AG09319 (cell line): ENCODE data around the gene ZNF341.

Experiments
- DNase-seq: peaks from one replicate; pipeline ENCODE4 v3.0.0-alpha.2; 2010; ENCODE audit warnings: low read depth; ENCODE audit errors: extremely low read depth
- CTCF ChIP-seq: IDR thresholded peaks from 2 replicates; pipeline ENCODE4 v1.5.1; 2011; ENCODE audit warnings: low read depth, mild to moderate bottlenecking, inconsistent platforms, low read length, moderate library complexity

ZNF341 gene

DNA sequence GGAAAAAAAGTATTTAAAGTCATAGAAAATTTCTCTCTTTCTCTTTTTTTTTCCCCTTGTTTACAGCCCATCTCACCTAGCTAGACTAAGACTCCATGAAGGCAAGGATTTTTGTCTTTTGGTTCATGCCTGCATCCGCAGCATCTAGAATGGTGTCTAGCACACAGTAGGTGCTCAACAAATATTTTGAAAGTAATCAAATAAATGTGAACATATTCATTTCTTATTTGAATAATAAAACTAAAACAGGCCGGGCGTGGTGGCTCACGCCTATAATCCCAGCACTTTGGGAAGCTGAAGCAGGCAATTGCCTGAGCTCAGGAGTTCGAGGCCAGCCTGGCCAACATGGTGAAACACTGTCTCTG lies 4.7 kb upstream of the ZNF341 start:
- no peak for DNase-seq
- no peak for TF ChIP-seq CTCF

DNA sequence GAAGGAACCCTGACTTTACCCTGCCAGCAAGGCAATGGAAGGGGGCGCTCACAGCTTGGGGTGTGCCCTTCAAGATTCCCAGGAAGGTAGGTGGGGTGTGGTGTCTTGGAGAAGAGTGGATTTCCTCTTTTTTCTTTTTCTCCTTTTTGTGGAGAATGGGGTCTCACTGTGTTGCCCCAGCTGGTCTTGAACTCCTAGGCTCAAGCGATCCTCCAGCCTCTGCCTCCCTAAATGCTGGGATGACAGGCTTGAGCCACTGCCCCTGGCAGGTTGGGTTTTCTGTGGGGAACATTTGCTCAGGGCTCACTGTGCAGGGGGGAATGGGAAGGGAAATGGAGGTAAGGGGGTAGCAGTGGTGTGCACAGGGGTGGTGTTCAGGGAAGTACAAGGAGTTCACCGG lies 4.0 kb upstream of the ZNF341 start:
- no peak for DNase-seq
- no peak for TF ChIP-seq CTCF

GRCh38 chr20:33728463-33728862 lies 3.3 kb upstream of the ZNF341 start:
- TF ChIP-seq CTCF = no peak
- no peak for DNase-seq

DNA sequence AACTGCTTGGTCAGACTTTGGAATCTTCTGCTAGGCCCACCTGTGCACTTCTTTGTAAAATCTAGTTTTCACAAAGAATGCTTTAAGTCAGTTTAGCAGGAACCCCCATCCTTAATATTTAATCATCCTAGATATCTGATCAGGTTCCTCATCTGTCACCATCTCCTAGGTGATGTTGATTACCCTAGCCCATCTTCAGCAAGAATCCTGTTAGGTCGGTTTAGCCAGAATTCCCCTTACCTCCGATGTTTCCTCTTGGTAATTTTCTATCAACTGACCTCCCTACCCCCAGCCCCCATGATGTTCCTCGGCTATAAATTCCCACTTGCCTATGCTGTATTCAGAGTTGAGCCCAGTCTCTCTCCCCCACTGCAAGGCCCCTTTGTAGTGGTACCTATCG lies 2.7 kb upstream of the ZNF341 start:
- TF ChIP-seq CTCF = no peak
- DNase-seq = no peak

- no peak for DNase-seq
- TF ChIP-seq CTCF = no peak
These were observed 677 bp upstream of the ZNF341 start for GRCh38 chr20:33730946-33731692.

DNA sequence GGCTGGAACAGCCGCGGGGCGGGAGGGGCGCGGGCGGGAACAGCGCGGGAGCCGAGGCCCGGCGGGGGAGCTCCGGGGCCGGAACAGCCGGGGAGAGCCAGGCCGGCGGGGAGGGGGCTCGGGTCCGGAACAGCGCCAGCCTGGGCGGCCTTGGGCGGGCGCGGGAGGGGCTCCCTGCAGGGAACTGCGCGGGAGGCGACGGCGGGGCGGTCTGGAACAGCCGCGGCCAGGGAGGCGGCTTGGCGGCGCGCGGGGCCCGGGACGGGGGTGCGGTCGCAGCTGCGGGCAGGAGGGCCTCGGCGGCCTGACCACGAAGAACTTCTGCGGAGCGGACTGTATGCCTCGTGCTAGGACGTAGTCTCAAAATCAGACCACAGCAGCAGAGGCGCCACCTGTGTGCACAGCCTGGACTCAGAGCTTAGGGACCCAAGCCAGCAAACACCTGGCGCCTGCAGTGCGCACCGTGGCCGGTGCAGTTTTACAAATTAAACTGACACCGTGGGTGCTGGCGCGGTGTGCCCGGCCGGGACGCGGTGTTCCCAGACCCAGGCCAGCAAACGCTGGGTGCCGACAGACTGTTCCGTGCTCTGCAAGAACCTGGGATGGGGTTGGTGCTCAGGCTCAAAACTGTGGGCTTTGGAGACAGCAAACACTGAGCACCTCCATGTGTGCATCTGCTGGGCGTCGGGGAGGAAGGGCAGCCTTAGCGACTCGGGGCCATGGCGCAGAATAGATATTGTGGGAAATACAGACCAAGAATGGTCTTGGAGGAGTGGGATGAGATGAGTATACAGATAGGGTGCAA lies 572 bp downstream of the ZNF341 start:
- TF ChIP-seq CTCF = no peak
- DNase-seq = no peak

GRCh38 chr20:33733654-33734576 lies 2.1 kb downstream of the ZNF341 start:
- peak; percentile 44 for DNase-seq
- TF ChIP-seq CTCF = no peak
